HG02763 (cell line): ENCODE results near the gene E2F8.

Source experiments
- ATAC-seq: cut with Tn5 transposase; IDR thresholded peaks from one replicate; pipeline ENCODE4 v1.9.1; 2021; ENCODE audit warnings: mild to moderate bottlenecking, moderate library complexity; ENCODE audit not compliant: unreplicated experiment

The E2F8 gene

GRCh38 chr11:19225581-19225980 lies 15.2 kb downstream of the E2F8 start:
- no peak for ATAC-seq

GRCh38 chr11:19225123-19225522 lies 15.6 kb downstream of the E2F8 start:
- no peak for ATAC-seq

GRCh38 chr11:19220903-19221724 lies 19.6 kb downstream of the E2F8 start:
- no peak for ATAC-seq

- ATAC-seq, result no peak
Measured at GRCh38 chr11:19218786-19219460, 21.8 kb downstream of the E2F8 start.

- ATAC-seq, result no peak
Measured at GRCh38 chr11:19218216-19218615, 22.5 kb downstream of the E2F8 start.

- no peak for ATAC-seq
Measured at GRCh38 chr11:19216709-19217374, 23.9 kb downstream of the E2F8 start.

GRCh38 chr11:19216021-19216420 lies 24.7 kb downstream of the E2F8 start:
- no peak for ATAC-seq

- ATAC-seq, result no peak
Measured at GRCh38 chr11:19209617-19210370, 31.0 kb downstream of the E2F8 start.

- ATAC-seq, result no peak
Measured at GRCh38 chr11:19208959-19209546, 31.7 kb downstream of the E2F8 start.

GRCh38 chr11:19208181-19208580 lies 32.6 kb downstream of the E2F8 start:
- ATAC-seq, result no peak

- ATAC-seq, result no peak
Measured at GRCh38 chr11:19204836-19205235, 35.9 kb downstream of the E2F8 start.

GRCh38 chr11:19201737-19202605 lies 38.8 kb downstream of the E2F8 start, which contains the start of gene CSRP3:
Gene CSRP3, minus strand, starts transcription at chr11:19201983. Its CDS starts 9,535 bp downstream, at chr11:19192448.
- no peak for ATAC-seq

GRCh38 chr11:19200410-19201201 lies 40.1 kb downstream of the E2F8 start:
- no peak for ATAC-seq

GRCh38 chr11:19199771-19200170 lies 41.0 kb downstream of the E2F8 start:
- no peak for ATAC-seq

- no peak for ATAC-seq
Measured at GRCh38 chr11:19199048-19199447, 41.7 kb downstream of the E2F8 start.

GRCh38 chr11:19196432-19196831 lies 44.3 kb downstream of the E2F8 start:
- no peak for ATAC-seq

GRCh38 chr11:19194620-19195308 lies 46.0 kb downstream of the E2F8 start:
- ATAC-seq, result no peak

GRCh38 chr11:19193916-19194315 lies 46.8 kb downstream of the E2F8 start:
- no peak for ATAC-seq
